ENCODE results near the gene SLC2A13.
"Not testable (repeated sequence)": the region's sequence is repeated elsewhere in the genome, so short reads cannot be mapped to it uniquely, and the experiment has no call there.

The SLC2A13 gene

GRCh38 chr12:39860695-39861094 lies 245.2 kb downstream of the SLC2A13 start:
- no peak for DNase-seq

- DNase-seq: no peak
These were observed 252.9 kb downstream of the SLC2A13 start for GRCh38 chr12:39853003-39853402.

GRCh38 chr12:39852346-39852745 lies 253.5 kb downstream of the SLC2A13 start:
- DNase-seq: no peak

- DNase-seq: not testable (repeated sequence)
These were observed 257.7 kb downstream of the SLC2A13 start for GRCh38 chr12:39848218-39848617.

- no peak for DNase-seq
These were observed 258.8 kb downstream of the SLC2A13 start for GRCh38 chr12:39846971-39847650.

- DNase-seq: no peak
These were observed 259.6 kb downstream of the SLC2A13 start for GRCh38 chr12:39846304-39846703.

- no peak for DNase-seq
These were observed 265.5 kb downstream of the SLC2A13 start for GRCh38 chr12:39840422-39840821.

GRCh38 chr12:39839072-39839471 lies 266.8 kb downstream of the SLC2A13 start:
- DNase-seq: no peak

- no peak for DNase-seq
These were observed 270.1 kb downstream of the SLC2A13 start for GRCh38 chr12:39835517-39836489.

GRCh38 chr12:39831587-39832315 lies 274.1 kb downstream of the SLC2A13 start:
- no peak for DNase-seq

- no peak for DNase-seq
These were observed 274.9 kb downstream of the SLC2A13 start for GRCh38 chr12:39830852-39831520.

GRCh38 chr12:39830171-39830570 lies 275.7 kb downstream of the SLC2A13 start:
- DNase-seq: no peak

- no peak for DNase-seq
These were observed 281.2 kb downstream of the SLC2A13 start for GRCh38 chr12:39824505-39825212.

- DNase-seq: no peak
These were observed 289.2 kb downstream of the SLC2A13 start for GRCh38 chr12:39816671-39817185.

GRCh38 chr12:39815746-39816145 lies 290.1 kb downstream of the SLC2A13 start:
- DNase-seq: no peak

GRCh38 chr12:39814626-39815025 lies 291.3 kb downstream of the SLC2A13 start:
- DNase-seq: no peak

- no peak for DNase-seq
These were observed 292.1 kb downstream of the SLC2A13 start for GRCh38 chr12:39813776-39814175.

- not testable (repeated sequence) for DNase-seq
These were observed 293.4 kb downstream of the SLC2A13 start for GRCh38 chr12:39812456-39812855.

- no peak for DNase-seq
These were observed 298.8 kb downstream of the SLC2A13 start for GRCh38 chr12:39807043-39807442.

GRCh38 chr12:39805651-39806050 lies 300.2 kb downstream of the SLC2A13 start:
- DNase-seq: no peak

- no peak for DNase-seq
These were observed 301.0 kb downstream of the SLC2A13 start for GRCh38 chr12:39804898-39805297.

GRCh38 chr12:39804479-39804878 lies 301.4 kb downstream of the SLC2A13 start:
- no peak for DNase-seq

Measured in KG1 (cell line).